Measurements from ENCODE around the gene AJM1. TPM values are rescaled to one million over a fixed set of nuclear protein-coding genes. Genes with fewer than 3 reads are reported as not detected.

AJM1 gene
- total RNA-seq, 1 donor from 2014 or later = 7.4 TPM

DNA sequence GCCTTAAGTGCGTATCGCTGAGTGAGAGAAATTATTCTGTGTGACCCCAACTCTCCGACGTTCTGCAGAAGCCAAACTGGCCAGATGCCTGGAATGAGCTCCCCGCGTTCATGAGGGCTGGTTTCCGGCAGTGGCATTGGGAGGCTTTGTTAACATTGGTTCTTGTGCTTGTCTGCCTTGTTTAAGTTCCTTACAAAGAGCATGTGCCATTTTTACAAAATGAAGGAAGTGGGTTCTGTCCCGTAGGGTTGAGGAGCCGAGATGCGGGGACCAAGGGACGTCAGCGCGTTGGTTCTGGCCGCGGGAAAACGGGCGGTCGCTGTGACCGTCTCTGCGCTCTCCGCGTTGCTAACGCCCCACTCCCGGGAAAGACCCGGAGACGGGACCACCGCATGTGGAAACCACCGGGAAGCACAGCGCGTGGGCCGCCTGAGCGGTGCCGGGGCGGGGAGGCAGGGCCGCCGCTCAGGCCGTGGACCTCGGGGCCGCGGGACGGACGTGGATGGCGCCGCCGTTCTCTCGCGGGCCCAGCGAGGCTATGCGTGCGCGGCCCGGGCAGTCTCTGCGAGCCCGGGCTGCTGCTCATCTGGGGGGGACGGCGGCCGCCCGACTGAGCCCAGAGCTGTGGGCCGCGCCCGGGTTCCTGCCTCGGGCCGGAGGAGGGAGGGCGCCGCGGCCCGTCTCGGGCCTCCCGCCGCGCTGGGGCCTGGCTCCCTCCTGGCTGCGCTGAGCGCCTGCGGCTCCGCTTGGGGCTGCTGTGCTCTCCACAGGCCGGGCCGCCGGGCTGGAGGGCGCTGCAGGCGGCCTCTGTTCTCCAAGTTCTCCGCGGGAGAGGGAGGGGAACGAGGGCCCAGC lies 21.1 kb upstream of the AJM1 start:
- no peaks in the 10 kb centered on the region for H3K27me3 Mint-ChIP-seq (ENCODE audit: low read depth)
- peaks cover 7% of the 10 kb centered on the region for H3K36me3 Mint-ChIP-seq (ENCODE audit: low read depth)
- H3K4me3 Mint-ChIP-seq (ENCODE audit: unreplicated experiment) = no peak overlapping the region
- no peaks in the 10 kb centered on the region for H3K9me3 Mint-ChIP-seq (ENCODE audit: low read depth)
- H3K4me1 Mint-ChIP-seq (ENCODE audit: low read depth) = peaks cover 6% of the 10 kb centered on the region
- H3K27ac Mint-ChIP-seq (ENCODE audit: unreplicated experiment) = no peak overlapping the region
- DNase-seq (ENCODE audit: low spot score) = no peak
- TF ChIP-seq CTCF (IDR thresholded peaks at IDR 0.05) = no peak

GRCh38 chr9:136821826-136822544 lies 20.3 kb upstream of the AJM1 start:
- Mint-ChIP-seq H3K4me1 (ENCODE audit: low read depth) (peaks cover 6% of the 10 kb centered on the region), H3K27ac (ENCODE audit: unreplicated experiment) (no peak overlapping the region), H3K9me3 (ENCODE audit: low read depth) (no peaks in the 10 kb centered on the region), H3K27me3 (ENCODE audit: low read depth) (no peaks in the 10 kb centered on the region), H3K36me3 (ENCODE audit: low read depth) (peaks cover 5% of the 10 kb centered on the region), H3K4me3 (ENCODE audit: unreplicated experiment) (no peak overlapping the region)
- no peak for TF ChIP-seq CTCF (IDR thresholded peaks at IDR 0.05)
- DNase-seq (ENCODE audit: low spot score) = no peak

- no peak for TF ChIP-seq CTCF (IDR thresholded peaks at IDR 0.05)
- Mint-ChIP-seq H3K36me3 (ENCODE audit: low read depth) (peaks cover 4% of the 10 kb centered on the region), H3K27ac (ENCODE audit: unreplicated experiment) (no peak overlapping the region), H3K4me1 (ENCODE audit: low read depth) (peaks cover 6% of the 10 kb centered on the region), H3K9me3 (ENCODE audit: low read depth) (no peaks in the 10 kb centered on the region), H3K4me3 (ENCODE audit: unreplicated experiment) (no peak overlapping the region), H3K27me3 (ENCODE audit: low read depth) (no peaks in the 10 kb centered on the region)
- no peak for DNase-seq (ENCODE audit: low spot score)
These were observed 18.9 kb upstream of the AJM1 start for GRCh38 chr9:136823136-136824046.

DNA sequence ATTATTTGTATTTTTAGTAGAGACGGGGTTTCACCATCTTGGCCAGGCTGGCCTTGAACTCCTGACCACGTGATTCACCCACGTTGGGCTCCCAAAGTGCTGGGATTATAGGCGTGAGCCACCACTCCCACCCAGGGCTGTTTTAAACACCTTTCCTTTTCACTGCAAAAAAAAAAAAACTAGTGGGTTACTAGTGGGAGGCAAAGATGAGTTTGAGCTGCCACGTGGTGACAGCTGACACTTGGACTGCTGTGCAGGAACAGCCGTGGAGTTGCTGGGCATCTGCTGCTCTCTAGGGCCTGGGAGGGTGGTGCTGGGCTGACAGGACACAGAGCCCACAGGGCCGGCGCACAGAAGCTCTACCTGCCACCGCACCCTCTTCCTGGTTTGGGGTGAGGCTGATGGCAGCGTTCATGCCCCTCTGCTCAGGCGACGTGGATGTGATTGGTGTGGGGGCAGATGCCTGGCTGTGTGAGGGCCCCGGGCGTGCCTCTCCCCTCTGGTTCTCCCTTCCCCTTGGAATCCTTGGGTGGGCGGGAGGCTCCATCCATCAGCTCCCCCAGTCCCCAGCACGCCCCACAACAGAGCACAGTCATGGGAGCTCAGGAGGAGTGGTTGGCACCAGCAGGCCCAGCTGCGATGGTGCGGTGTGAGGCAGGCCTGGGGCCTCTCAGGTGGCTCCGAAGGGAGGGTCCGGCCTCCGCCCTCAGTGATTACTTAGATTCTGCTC lies 17.6 kb upstream of the AJM1 start:
- peaks cover 6% of the 10 kb centered on the region for H3K4me1 Mint-ChIP-seq (ENCODE audit: low read depth)
- H3K27me3 Mint-ChIP-seq (ENCODE audit: low read depth) = no peaks in the 10 kb centered on the region
- H3K9me3 Mint-ChIP-seq (ENCODE audit: low read depth) = no peaks in the 10 kb centered on the region
- H3K4me3 Mint-ChIP-seq (ENCODE audit: unreplicated experiment) = no peak overlapping the region
- H3K36me3 Mint-ChIP-seq (ENCODE audit: low read depth) = peaks cover 2% of the 10 kb centered on the region
- no peak for DNase-seq (ENCODE audit: low spot score)
- H3K27ac Mint-ChIP-seq (ENCODE audit: unreplicated experiment) = no peak overlapping the region
- no peak for TF ChIP-seq CTCF (IDR thresholded peaks at IDR 0.05)
